K562 (cell line): ENCODE data around the gene STUB1. TPM values are rescaled to one million over a fixed set of nuclear protein-coding genes. Genes with fewer than 3 reads are reported as not detected.

Experiments used
- ATAC-seq: fragments of 200-7000 bp; cut with Tn5 transposase; 3 replicates; pipeline ENCODE4 v1.9.1; 2020; ENCODE audit warnings: moderate library complexity
- BruUV-seq: library from RNA; stranded (reverse); fragments of 400-500 nt; replicated peaks from 2 replicates; lab custom pipeline; 2021; lab: Mats Ljungman, UMichigan
- CTCF ChIA-PET: fragments of 300-600 bp; formaldehyde crosslinking; extraction: SDS; loops from one replicate; lab custom pipeline; 2021; ENCODE audit warnings: low intra/inter-chr PET ratio; lab: Yijun Ruan, JAX
- POLR2A ChIA-PET: fragments of 300-600, 350-650 bp; sonication (Branson Sonifier 250); formaldehyde crosslinking; extraction: SDS; loops from one replicate; lab custom pipeline; 2021; ENCODE audit warnings: antibody characterized with exemption, inconsistent platforms; lab: Yijun Ruan, JAX
- DNase-seq, 4 experiments: peaks; one replicate each; pipeline versions ENCODE4 v3.0.0 to v3.0.0-alpha.2; 2011 to 2018; ENCODE audit warnings: low spot score in 3 of 4, mixed read lengths in 3 of 4; ENCODE audit errors: extremely low read depth in 1 of 4
- FAIRE-seq: peaks from 2 replicates; lab custom pipeline; 2011; peaks lifted over from hg19 to GRCh38; lab: Jason Lieb, UNC
- H2AFZ ChIP-seq: 2 replicates; pipeline ENCODE4 v1.6.0; 2011; ENCODE audit warnings: low read depth, low read length, control low read depth, inconsistent platforms
- H3K27ac ChIP-seq: fragments of 200-600 bp; 3 replicates; pipeline ENCODE4 v1.8.0; 2011; ENCODE audit warnings: low read depth, mild to moderate bottlenecking, control low read depth, inconsistent platforms, low read length, moderate library complexity, mixed read lengths; ENCODE audit errors: extremely low read depth
- H3K27me3 ChIP-seq, 2 experiments: fragments of 300-600 bp in 1 of 2; 2 replicates in 1 of 2; 3 replicates in 1 of 2; pipeline versions ENCODE4 v1.6.0 to v1.8.0; 2011; ENCODE audit warnings: inconsistent platforms in 2 of 2, low read length in 2 of 2, mild to moderate bottlenecking in 1 of 2, mixed read lengths in 1 of 2, moderate library complexity in 1 of 2; ENCODE audit not compliant: control insufficient read depth in 2 of 2, insufficient read depth in 2 of 2
- H3K36me3 ChIP-seq: fragments of 300-600 bp; 3 replicates; pipeline ENCODE4 v1.8.0; 2011; ENCODE audit warnings: mild to moderate bottlenecking, low read length, inconsistent platforms; ENCODE audit not compliant: control insufficient read depth, insufficient read depth
- H3K4me1 ChIP-seq, 2 experiments: fragments of 200-600 bp in 1 of 2; replicated peaks in 1 of 2; 2 replicates in 1 of 2; 3 replicates in 1 of 2; pipeline versions ENCODE4 v1.5.1 to v1.8.0; 2011; ENCODE audit warnings: inconsistent platforms in 2 of 2, low read length in 2 of 2, mild to moderate bottlenecking in 1 of 2, mixed read lengths in 1 of 2, moderate library complexity in 1 of 2; ENCODE audit not compliant: control insufficient read depth in 2 of 2, insufficient read depth in 2 of 2
- H3K4me2 ChIP-seq: 2 replicates; pipeline ENCODE4 v1.6.1; 2011; ENCODE audit warnings: low read length, control low read depth, inconsistent platforms, mixed read lengths; ENCODE audit not compliant: insufficient read depth
- H3K4me3 ChIP-seq: fragments of 200-600 bp; sonication (generic), shearing (Covaris generic); 2 replicates; pipeline ENCODE4 v1.5.1; 2016; ENCODE audit warnings: control low read depth, inconsistent platforms
- H3K79me2 ChIP-seq: fragments of 200-600 bp; 3 replicates; pipeline ENCODE4 v1.8.0; 2011; ENCODE audit warnings: low read length, inconsistent platforms; ENCODE audit not compliant: control insufficient read depth, insufficient read depth
- H3K9ac ChIP-seq, 2 experiments: 2 replicates each; pipeline versions ENCODE4 v1.6.0 to v1.6.1; 2011; ENCODE audit warnings: low read depth in 2 of 2, low read length in 2 of 2, control low read depth in 1 of 2, inconsistent platforms in 1 of 2, mild to moderate bottlenecking in 1 of 2, mixed read lengths in 1 of 2; ENCODE audit not compliant: insufficient read depth in 1 of 2
- H3K9me1 ChIP-seq: one replicate; pipeline ENCODE4 v1.6.0; 2011; ENCODE audit warnings: inconsistent platforms, mild to moderate bottlenecking, low read length, moderate library complexity; ENCODE audit not compliant: control insufficient read depth, insufficient read depth
- H3K9me3 ChIP-seq: replicated peaks from 2 replicates; pipeline ENCODE4 v1.5.1; 2011; ENCODE audit warnings: low read depth, low read length, inconsistent platforms; ENCODE audit not compliant: control insufficient read depth, insufficient read depth
- H4K20me1 ChIP-seq: replicated peaks from 2 replicates; pipeline ENCODE4 v1.6.1; 2011; ENCODE audit warnings: low read length, inconsistent platforms, mixed read lengths; ENCODE audit not compliant: control insufficient read depth, insufficient read depth
- NR2C2 ChIP-seq, 2 experiments: fragments of 200-800 bp in 1 of 2; sonication (Bioruptor generic) in 1 of 2; sonication (generic) in 1 of 2; formaldehyde crosslinking in 1 of 2; IDR thresholded peaks; 2 replicates each; pipeline versions ENCODE4 v1.6.1 to v1.8.0; 2016 to 2022; ENCODE audit warnings: mild to moderate bottlenecking in 1 of 2, missing compliant biosample characterization in 1 of 2, missing genetic modification characterization in 1 of 2, missing genetic modification reagents in 1 of 2
- PML ChIP-seq: IDR thresholded peaks from 2 replicates; pipeline ENCODE4 v1.6.1; 2012; ENCODE audit warnings: low read length, inconsistent platforms
- RBFOX2 ChIP-seq: fragments of 200-400 bp; formaldehyde crosslinking; IDR thresholded peaks from 2 replicates; pipeline ENCODE4 v1.6.1; 2017; ENCODE audit warnings: low read depth, mild to moderate bottlenecking, low read length, moderate library complexity
- SMAD2 ChIP-seq: fragments of 150-350 bp; IDR thresholded peaks from 2 replicates; pipeline ENCODE4 v1.6.1; 2014; ENCODE audit warnings: low read depth, mild to moderate bottlenecking, low read length
- ZNF445 ChIP-seq: fragments of 250-450 bp; sonication (Bioruptor Pico); IDR thresholded peaks from 2 replicates; pipeline ENCODE4 v1.4.0; 2020; ENCODE audit warnings: low read depth, mild to moderate bottlenecking, moderate library complexity
- WGBS: fragments of 100-300 bp; shearing (Covaris generic); methylation state at CpG from one replicate; pipeline ENCODE4 v1.1.6; 2016; ENCODE audit warnings: low coverage, mixed read lengths; ENCODE audit not compliant: insufficient coverage; ENCODE audit errors: missing lambda C conversion rate; 5-methylcytosine and 5-hydroxymethylcytosine counted together
- in situ Hi-C: fragments of 300-500 bp; cut with MboI; formaldehyde crosslinking; loops from 4 replicates; pipeline ENCODE4 v1.15.0; 2018; ENCODE audit warnings: inconsistent platforms, mixed read lengths
- intact Hi-C: fragments of 100-400 bp; cut with micrococcal nuclease; formaldehyde crosslinking; loops from 2 replicates; pipeline ENCODE4 v1.14.2; 2022
- polyA plus RNA-seq, 8 experiments: library from polyadenylated mRNA; depleted of rRNA in 4 of 8; stranded (reverse) in 5 of 8; unstranded in 3 of 8; fragments of >200 nt; fragmentation: Nextera tagmentation in 2 of 8; fragmentation: Illumina TruSeq in 1 of 8; extraction: Ambion mirVana in 2 of 8; extraction: Trizol in 1 of 8; gene quantifications; 2 replicates each; pipeline versions ENCODE4 v1.2.1 to v1.2.3, GENCODE V29; 2011 to 2014; ENCODE audit warnings: inconsistent platforms in 1 of 8, missing spikeins in 1 of 8
- total RNA-seq, 7 experiments: library from RNA; depleted of rRNA in 6 of 7; stranded (reverse); fragments of >200 nt in 6 of 7; fragmentation: Illumina TruSeq in 2 of 7; extraction: Trizol in 2 of 7; gene quantifications; 2 replicates each; pipeline versions ENCODE4 v1.2.1 to v1.2.3, GENCODE V29; 2011 to 2021; ENCODE audit warnings: low replicate concordance in 1 of 7

STUB1 gene
- total and polyA plus RNA-seq, 9 of the 15 experiments (the other 6 are each of a cell fraction or from before 2014, with no cell fraction given): 10.6 to 251 (median 152) TPM

DNA sequence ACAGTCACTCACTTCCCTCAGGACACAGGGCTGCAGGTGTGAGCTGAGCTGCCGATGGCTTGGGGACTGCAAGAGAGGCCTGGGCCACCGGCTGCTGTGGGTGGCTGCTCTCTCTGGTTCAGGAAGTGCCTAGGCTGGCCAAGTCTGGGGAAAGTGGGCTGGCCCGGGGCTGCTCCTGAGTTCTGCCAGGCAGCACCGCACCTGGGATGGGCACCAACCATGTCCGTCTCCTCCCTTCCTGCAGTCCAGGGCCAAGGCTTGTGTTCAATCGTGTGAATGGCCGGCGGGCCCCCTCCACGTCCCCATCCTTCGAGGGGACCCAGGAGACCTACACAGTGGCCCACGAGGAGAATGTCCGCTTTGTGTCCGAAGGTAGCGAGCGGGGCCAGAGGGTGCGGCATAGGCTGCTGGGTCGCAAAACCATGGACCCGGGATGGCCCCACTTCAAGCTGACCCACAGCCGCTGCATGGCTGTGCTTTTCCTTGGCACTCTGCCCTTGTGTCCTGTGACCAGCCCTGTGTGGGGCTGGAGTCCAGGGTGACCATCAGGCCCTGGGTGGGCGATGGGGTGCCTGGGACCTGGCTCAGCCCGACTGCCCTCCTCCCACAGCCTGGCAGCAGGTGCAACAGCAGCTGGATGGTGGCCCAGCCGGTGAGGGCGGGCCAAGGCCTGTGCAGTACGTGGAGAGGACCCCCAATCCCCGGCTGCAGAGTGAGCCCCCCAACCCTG is 32.9 kb upstream of the STUB1 start:
- WGBS: 96% methylated on average over 19 of the region's 25 CpGs
- peaks cover 51% of the 10 kb centered on the region; the same call in 2 of the 3 replicates for H3K36me3 ChIP-seq
- H3K4me2 ChIP-seq: no peak overlapping the region
- DNase-seq (no peak), FAIRE-seq (no peak), ATAC-seq (no peak)
- H4K20me1 ChIP-seq: no peaks in the 10 kb centered on the region
- in situ Hi-C loops: no loop called here
- H3K27me3 ChIP-seq: no peaks in the 10 kb centered on the region
- no peak overlapping the region for H3K27ac ChIP-seq
- no peak for TF ChIP-seq ZNF445 (CRISPR knock-in tag)
- TF ChIP-seq PML: 0 out of 2 replicates have a peak, but pooled peaks have one; percentile 31
- TF ChIP-seq SMAD2: no peak
- TF ChIP-seq RBFOX2: 0 out of 2 replicates have a peak, but pooled peaks have one; percentile 27
- TF ChIP-seq NR2C2 (CRISPR knock-in tag; IDR thresholded peaks at IDR 0.05): no peak
- no peak for TF ChIP-seq NR2C2 (tag; IDR thresholded peaks at IDR 0.05)
- H3K9me3 ChIP-seq: no peaks in the 10 kb centered on the region
- peaks cover 39% of the 10 kb centered on the region for H3K79me2 ChIP-seq
- no peak overlapping the region for H2AFZ ChIP-seq
- intact Hi-C loops: no loop called here
- H3K4me3 ChIP-seq: no peak overlapping the region
- no peak overlapping the region; a peak in 1 of 4 replicates for H3K9ac ChIP-seq
- no TSS peak for BruUV-seq
- CTCF ChIA-PET: no interaction called here
- H3K4me1 ChIP-seq: peaks cover 4 to 88% of the 10 kb centered on the region in 2 experiments; a peak in 3 of 5 replicates
- POLR2A ChIA-PET: no interaction called here
- H3K9me1 ChIP-seq: no peaks in the 10 kb centered on the region
